ENCODE measurements around the gene FAM24B. TPM values are rescaled to one million over a fixed set of nuclear protein-coding genes. Genes with fewer than 3 reads are reported as not detected.

Gene FAM24B
- polyA plus RNA-seq, 3 donors from 2014 or later = 3.6 to 13.3 (median 5.5) TPM

DNA sequence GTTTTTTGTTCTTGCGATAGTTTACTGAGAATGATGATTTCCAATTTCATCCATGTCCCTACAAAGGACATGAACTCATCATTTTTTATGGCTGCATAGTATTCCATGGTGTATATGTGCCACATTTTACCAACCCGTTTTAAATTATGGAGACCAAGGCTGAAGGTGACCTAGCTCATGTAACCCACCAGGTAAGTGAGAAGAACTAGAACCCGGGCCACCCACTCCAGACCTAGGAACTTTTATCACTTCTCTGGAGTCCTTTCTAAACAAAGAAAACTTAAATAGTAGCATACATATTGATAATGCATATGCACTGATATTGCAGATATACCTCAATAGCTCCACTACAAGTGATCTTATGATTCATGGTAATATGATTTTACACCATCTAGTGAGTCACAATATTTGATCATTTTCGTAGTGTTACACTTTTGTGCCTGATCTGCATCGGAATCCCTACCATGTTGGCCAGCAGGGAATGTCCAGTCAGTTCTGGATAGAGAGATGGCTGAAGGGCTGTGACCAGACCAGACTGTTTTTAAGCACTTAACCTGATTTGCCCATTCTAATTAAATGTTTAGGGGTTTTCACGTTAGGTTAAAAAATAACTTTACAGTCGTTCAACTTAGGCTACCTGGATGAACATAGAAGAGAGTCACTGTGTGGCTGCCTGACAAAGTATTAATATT, 49.0 kb downstream of the FAM24B start:
- no peak overlapping the region for H3K4me3 Mint-ChIP-seq
- H3K27me3 Mint-ChIP-seq (ENCODE audit: low read depth in 3 of 3) = peaks cover 0 to 8% (median 2%) of the 10 kb centered on the region in 3 donors
- H3K36me3 Mint-ChIP-seq = peaks cover 14 to 31% (median 16%) of the 10 kb centered on the region in 3 donors
- H3K4me1 Mint-ChIP-seq = no peaks in the 10 kb centered on the region
- no peaks in the 10 kb centered on the region for H3K9me3 Mint-ChIP-seq
- no peak for DNase-seq
- H3K27ac Mint-ChIP-seq = no peak overlapping the region

DNA sequence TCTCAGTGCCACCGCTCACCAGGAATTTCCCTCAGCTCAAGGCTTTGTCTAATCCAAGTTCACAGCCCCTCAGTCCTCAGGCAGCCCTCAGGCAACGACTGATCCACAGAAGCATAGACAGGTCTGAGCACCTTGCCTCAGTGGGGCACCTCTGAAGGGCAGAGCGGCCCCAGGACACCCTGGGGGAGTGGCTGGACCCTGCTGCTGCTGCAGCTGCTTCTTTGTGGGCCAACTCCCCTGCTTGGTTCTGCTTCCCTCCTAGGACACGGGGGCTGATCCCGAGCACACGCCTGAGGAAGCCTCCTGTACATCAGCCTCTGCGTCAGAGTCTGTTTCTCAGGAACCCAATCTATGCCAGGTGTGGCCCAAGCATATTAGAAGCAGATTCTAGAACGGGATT, 49.9 kb downstream of the FAM24B start:
- H3K9me3 Mint-ChIP-seq = no peaks in the 10 kb centered on the region
- H3K4me3 Mint-ChIP-seq = no peak overlapping the region
- no peak overlapping the region for H3K27ac Mint-ChIP-seq
- peaks cover 0 to 8% (median 2%) of the 10 kb centered on the region in 3 donors for H3K27me3 Mint-ChIP-seq (ENCODE audit: low read depth in 3 of 3)
- peaks cover 12 to 27% (median 14%) of the 10 kb centered on the region in 3 donors for H3K36me3 Mint-ChIP-seq
- H3K4me1 Mint-ChIP-seq = no peaks in the 10 kb centered on the region
- DNase-seq = no peak

- H3K4me3 Mint-ChIP-seq = no peak overlapping the region
- H3K9me3 Mint-ChIP-seq = no peaks in the 10 kb centered on the region
- H3K36me3 Mint-ChIP-seq = peaks cover 12 to 27% (median 14%) of the 10 kb centered on the region in 3 donors
- peaks cover 0 to 8% (median 2%) of the 10 kb centered on the region in 3 donors for H3K27me3 Mint-ChIP-seq (ENCODE audit: low read depth in 3 of 3)
- no peak for DNase-seq
- H3K4me1 Mint-ChIP-seq = no peaks in the 10 kb centered on the region
- H3K27ac Mint-ChIP-seq = no peak overlapping the region
Observed at GRCh38 chr10:122828716-122829255, 50.6 kb downstream of the FAM24B start.

DNA sequence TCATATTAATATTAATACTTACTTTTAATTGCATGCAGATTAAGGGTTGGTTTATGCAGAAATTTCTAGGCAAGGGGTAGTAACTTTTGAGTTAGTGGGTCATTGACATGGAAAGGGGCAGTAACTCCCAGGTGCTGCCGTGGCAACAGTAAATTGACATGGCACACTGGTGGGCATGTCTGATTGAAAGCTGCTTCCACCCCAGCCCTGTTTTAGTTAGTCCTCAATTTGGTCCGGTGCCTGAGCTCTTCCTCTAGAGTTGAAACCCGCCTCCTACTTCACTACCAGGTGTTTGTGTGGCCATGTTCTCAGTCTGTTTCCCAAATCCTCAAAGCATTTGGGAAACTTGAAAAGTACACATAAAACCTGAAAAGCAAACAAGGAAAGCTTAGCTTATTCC, 52.1 kb downstream of the FAM24B start:
- DNase-seq = no peak
- Mint-ChIP-seq H3K9me3 (no peaks in the 10 kb centered on the region), H3K4me3 (no peak overlapping the region), H3K27ac (no peak overlapping the region), H3K4me1 (no peaks in the 10 kb centered on the region), H3K36me3 (peaks cover 11 to 17% (median 14%) of the 10 kb centered on the region in 3 donors), H3K27me3 (ENCODE audit: low read depth in 3 of 3) (peaks cover 0 to 8% (median 2%) of the 10 kb centered on the region in 3 donors)

- Mint-ChIP-seq H3K9me3 (no peaks in the 10 kb centered on the region), H3K27me3 (ENCODE audit: low read depth in 3 of 3) (peaks cover 4 to 18% (median 8%) of the 10 kb centered on the region in 3 donors), H3K27ac (no peak overlapping the region), H3K36me3 (no peaks in the 10 kb centered on the region), H3K4me1 (no peaks in the 10 kb centered on the region), H3K4me3 (no peak overlapping the region)
- no peak for DNase-seq
Observed at GRCh38 chr10:122822973-122823690, 56.2 kb downstream of the FAM24B start.

DNA sequence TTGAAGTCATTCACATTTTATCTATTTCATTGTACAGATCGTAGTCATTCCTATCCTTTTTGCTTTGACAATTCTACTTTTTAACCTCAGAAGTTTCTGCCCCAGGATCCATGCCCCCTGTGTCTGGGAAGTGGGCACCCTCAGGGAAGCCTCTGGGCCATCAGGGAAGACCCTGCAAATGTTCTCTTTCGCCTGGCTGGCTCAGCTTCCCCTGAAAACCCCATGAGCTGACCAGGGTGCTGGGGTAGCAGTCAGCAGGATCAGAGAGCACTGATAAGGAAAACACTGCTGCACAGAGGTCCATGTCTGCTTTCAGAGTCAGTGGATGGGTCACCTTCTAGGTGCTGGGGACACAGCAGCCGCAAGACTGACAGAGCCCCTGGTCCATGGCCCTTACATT, 57.6 kb downstream of the FAM24B start:
- Mint-ChIP-seq H3K4me1 (no peaks in the 10 kb centered on the region), H3K9me3 (peaks cover 0 to 3% (median 0%) of the 10 kb centered on the region in 6 donors), H3K27ac (no peak overlapping the region), H3K4me3 (no peak overlapping the region), H3K27me3 (ENCODE audit: low read depth in 3 of 3) (peaks cover 4 to 21% (median 8%) of the 10 kb centered on the region in 3 donors), H3K36me3 (no peaks in the 10 kb centered on the region)
- no peak for DNase-seq

DNA sequence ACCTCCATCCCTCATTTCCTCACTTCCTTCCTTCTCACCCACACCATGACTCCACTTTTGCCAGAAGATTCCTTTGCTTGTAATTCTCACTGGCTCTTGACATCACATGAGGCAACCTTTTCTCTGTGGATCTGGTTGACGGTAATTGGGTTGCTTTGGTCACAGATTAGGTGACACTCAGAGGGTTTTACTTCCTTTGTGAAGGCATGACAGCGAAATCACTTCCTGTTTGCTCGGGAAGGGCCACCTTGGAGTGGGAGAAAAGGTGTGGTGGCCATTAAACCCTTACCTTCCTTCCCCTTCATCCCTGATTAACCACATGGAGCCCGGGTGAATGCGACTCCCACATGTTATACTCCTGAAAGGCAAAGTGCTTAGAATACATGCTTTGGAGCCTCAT, 63.9 kb downstream of the FAM24B start:
- no peaks in the 10 kb centered on the region for H3K36me3 Mint-ChIP-seq
- DNase-seq = no peak
- H3K4me1 Mint-ChIP-seq = no peaks in the 10 kb centered on the region
- H3K27ac Mint-ChIP-seq = no peak overlapping the region
- no peak overlapping the region for H3K4me3 Mint-ChIP-seq
- H3K9me3 Mint-ChIP-seq = peaks cover 0 to 3% (median 0%) of the 10 kb centered on the region in 6 donors
- peaks cover 8 to 10% (median 9%) of the 10 kb centered on the region in 3 donors for H3K27me3 Mint-ChIP-seq (ENCODE audit: low read depth in 3 of 3)

- peaks cover 6 to 9% (median 6%) of the 10 kb centered on the region in 3 donors for H3K27me3 Mint-ChIP-seq (ENCODE audit: low read depth in 3 of 3)
- H3K4me3 Mint-ChIP-seq = no peak overlapping the region
- DNase-seq = no peak
- H3K4me1 Mint-ChIP-seq = no peaks in the 10 kb centered on the region
- no peak overlapping the region for H3K27ac Mint-ChIP-seq
- H3K36me3 Mint-ChIP-seq = no peaks in the 10 kb centered on the region
- H3K9me3 Mint-ChIP-seq = peaks cover 0 to 3% (median 0%) of the 10 kb centered on the region in 6 donors
Observed at GRCh38 chr10:122814493-122814892, 64.9 kb downstream of the FAM24B start.

GRCh38 chr10:122812751-122813150, 66.6 kb downstream of the FAM24B start:
- Mint-ChIP-seq H3K36me3 (no peaks in the 10 kb centered on the region), H3K9me3 (peaks cover 0 to 2% (median 0%) of the 10 kb centered on the region in 6 donors), H3K4me3 (no peak overlapping the region), H3K27me3 (ENCODE audit: low read depth in 3 of 3) (peaks cover 4 to 6% (median 4%) of the 10 kb centered on the region in 3 donors), H3K27ac (no peak overlapping the region), H3K4me1 (no peaks in the 10 kb centered on the region)
- no peak for DNase-seq

DNA sequence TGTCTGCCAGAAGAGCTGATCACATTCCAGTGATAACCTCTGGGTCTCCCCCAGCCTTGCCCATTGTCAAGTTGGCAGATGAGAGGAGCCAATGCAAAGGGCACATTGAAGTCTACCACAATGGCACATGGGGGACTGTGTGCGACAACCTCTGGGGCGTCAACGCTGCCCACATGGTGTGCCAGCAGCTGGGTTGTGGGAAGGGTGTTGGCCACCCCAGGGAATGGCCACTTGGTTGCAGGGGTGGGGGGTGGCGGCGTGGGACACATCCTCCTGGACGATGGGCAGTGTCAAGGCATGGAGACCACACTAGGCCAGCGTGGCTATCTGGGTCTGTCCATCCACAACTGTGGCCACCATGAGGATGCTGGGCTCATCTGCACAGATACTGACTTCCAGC, 77.1 kb downstream of the FAM24B start:
- Mint-ChIP-seq H3K4me3 (no peak overlapping the region), H3K9me3 (peaks cover 0 to 3% (median 0%) of the 10 kb centered on the region in 6 donors), H3K27ac (no peak overlapping the region), H3K27me3 (ENCODE audit: low read depth in 3 of 3) (peaks cover 0 to 9% (median 0%) of the 10 kb centered on the region in 3 donors), H3K36me3 (no peaks in the 10 kb centered on the region), H3K4me1 (no peaks in the 10 kb centered on the region)
- no peak for DNase-seq

Other genes starting within 250 kb of the FAM24B start
- gene C10orf120, start 179.7 kb downstream of the FAM24B start, polyA plus RNA-seq = not detected
- under 1 TPM in 2 of 3 donors, not detected in 1; 0.53 to 0.82 TPM for gene CUZD1, start 33.7 kb downstream of the FAM24B start, polyA plus RNA-seq
- gene FAM24A, start 31.0 kb upstream of the FAM24B start, polyA plus RNA-seq = not detected
- 1 to 10 TPM; 4.3 to 8.2 (median 5.9) TPM for gene C10orf88, start 74.6 kb upstream of the FAM24B start, polyA plus RNA-seq
- 10 to 100 TPM in 1 of 3 donors, 1 to 10 TPM in 2; 8.4 to 15.4 (median 9.5) TPM for gene PSTK, start 100.8 kb upstream of the FAM24B start, polyA plus RNA-seq
- 10 to 100 TPM in 2 of 3 donors, 1 to 10 TPM in 1; 5.3 to 16.0 (median 12.2) TPM for gene IKZF5, start 129.2 kb upstream of the FAM24B start, polyA plus RNA-seq
- 10 to 100 TPM; 22.7 to 41.7 (median 30.1) TPM for gene ACADSB, start 129.4 kb upstream of the FAM24B start, polyA plus RNA-seq